Body of pancreas (tissue), 4 donors: Measurements from ENCODE around the gene MPO. TPM values are rescaled to one million over a fixed set of nuclear protein-coding genes. Genes with fewer than 3 reads are reported as not detected.

Experiments
- ATAC-seq: fragments of 150-250 bp; one replicate; pipeline ENCODE4 v1.9.1; 2016
- DNase-seq, 4 donors: peaks; one replicate each; pipeline ENCODE4 v3.0.0-alpha.2; 2019
- H3K27ac ChIP-seq, 4 donors: fragments of 200-600 bp; sonication (generic); 1 replicate in 3 of 4; 2 replicates in 1 of 4; pipeline versions ENCODE4 v1.5.1 to v1.6.1; 2016 to 2019; ENCODE audit warnings: mild to moderate bottlenecking in 1 of 4, mixed read lengths in 1 of 4, moderate library complexity in 1 of 4
- H3K27me3 ChIP-seq, 2 donors: fragments of 200-600 bp; sonication (generic); one replicate each; pipeline ENCODE4 v1.6.0; 2016; ENCODE audit warnings: mild to moderate bottlenecking in 1 of 2
- H3K36me3 ChIP-seq, 2 donors: fragments of 200-600 bp; sonication (generic); replicated peaks in 1 of 2; 2 replicates each; pipeline ENCODE4 v1.5.1; 2016; ENCODE audit warnings: low read depth in 2 of 2; ENCODE audit not compliant: insufficient read depth in 1 of 2
- H3K4me1 ChIP-seq: fragments of 200-600 bp; sonication (generic); one replicate; pipeline ENCODE4 v1.6.0; 2016
- H3K4me3 ChIP-seq, 2 donors: fragments of 200-600 bp; sonication (generic); 1 replicate in 1 of 2; 2 replicates in 1 of 2; pipeline ENCODE4 v1.5.1; 2016 to 2019
- H3K9me3 ChIP-seq, 3 donors: fragments of 200-600 bp; sonication (generic); 1 replicate in 2 of 3; 2 replicates in 1 of 3; pipeline ENCODE4 v1.5.1; 2016
- CTCF ChIP-seq, 7 experiments: fragments of 450-650 bp in 4 of 7; fragments of 200-600 bp in 3 of 7; sonication (generic) in 3 of 7; IDR thresholded peaks; one replicate each; pipeline ENCODE4 v1.5.1; 2016 to 2019; ENCODE audit warnings: antibody characterized with exemption in 7 of 7
- POLR2A ChIP-seq, 3 donors: fragments of 450-650 bp; IDR thresholded peaks; one replicate each; pipeline ENCODE4 v1.6.1; 2016; ENCODE audit warnings: antibody characterized with exemption in 3 of 3, mild to moderate bottlenecking in 2 of 3
- WGBS, 2 donors: methylation state at CpG; one replicate each; pipeline ENCODE4 v1.1.5; 2017; 5-methylcytosine and 5-hydroxymethylcytosine counted together
- intact Hi-C: fragments of 100-400 bp; cut with DNase I; formaldehyde crosslinking; loops from one replicate; pipeline ENCODE4 v1.15.1; 2023
- total RNA-seq, 2 donors: library from RNA; depleted of rRNA; stranded (reverse); fragments of >200 nt; gene quantifications; one replicate each; pipeline ENCODE4 v1.1.0, GENCODE V29; 2016

MPO gene
- total RNA-seq, 2 donors from 2014 or later: not detected

DNA sequence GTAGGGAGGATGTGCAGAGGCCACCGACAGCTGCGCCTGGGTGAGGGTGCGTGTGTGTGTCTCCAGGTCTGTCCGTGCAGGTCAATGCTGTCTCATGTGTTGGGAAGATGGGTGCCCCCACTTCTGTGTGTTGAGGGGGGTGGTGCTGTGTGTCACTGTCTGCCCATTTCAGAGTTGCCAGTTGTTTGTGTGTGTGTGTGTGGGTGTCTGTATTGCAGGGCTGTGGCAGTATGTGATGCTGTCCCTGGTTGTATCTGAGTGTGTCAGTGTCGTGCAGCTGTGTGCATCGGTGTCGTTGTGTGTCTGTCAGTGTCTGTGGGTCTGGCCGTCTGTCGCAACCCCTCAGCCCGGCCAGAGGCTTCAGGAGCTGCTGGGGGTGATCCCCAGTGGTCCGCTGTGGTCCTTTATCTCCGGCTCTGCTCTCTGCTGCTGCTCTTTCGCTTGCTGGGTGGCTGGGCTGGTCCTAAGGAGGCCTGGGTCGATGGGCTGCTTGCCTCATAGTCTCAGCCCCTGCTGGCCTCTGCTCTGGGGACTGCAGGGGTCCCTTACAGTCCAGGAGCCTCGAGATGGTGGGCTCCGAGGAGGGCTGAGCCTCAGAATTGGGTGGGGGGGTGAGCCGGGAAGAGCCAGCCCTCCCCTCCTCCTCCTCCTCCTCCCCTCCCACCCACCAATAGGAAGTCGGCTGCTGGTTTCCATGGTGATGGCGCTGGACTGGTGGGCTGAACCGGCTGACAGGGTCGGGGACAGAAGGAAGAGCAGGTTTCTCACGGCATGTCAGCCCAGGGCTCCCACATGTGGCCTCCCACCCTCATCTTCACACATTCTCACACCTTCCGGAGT, 47.7 kb upstream of the MPO start, which contains the start of gene TSPOAP1:
Gene TSPOAP1 (minus strand): TSS at position 601 of the 840 bp plus-strand sequence. CDS start 875 bp downstream, outside the sequence.
- no peak within 1 kb of the TSS for H3K4me3 ChIP-seq
- no peaks in the 10 kb centered on the region for H3K9me3 ChIP-seq
- H3K4me1 ChIP-seq: peaks cover 12% of the 10 kb centered on the region
- DNase-seq (peak in 1 of 4 donors; percentile 43), ATAC-seq (no peak)
- H3K27me3 ChIP-seq: no peaks in the 10 kb centered on the region
- 33 to 39% methylated on average over 11 to 23 of the region's 23 CpGs for WGBS, 2 donors
- H3K36me3 ChIP-seq: no peaks in the 10 kb centered on the region
- no peak within 1 kb of the TSS for H3K27ac ChIP-seq
- TF ChIP-seq POLR2A (IDR thresholded peaks at IDR 0.05): peak in 1 of 3 donors; percentile 9
- TF ChIP-seq CTCF (IDR thresholded peaks at IDR 0.05): no peak
- intact Hi-C loops: no loop called here

DNA sequence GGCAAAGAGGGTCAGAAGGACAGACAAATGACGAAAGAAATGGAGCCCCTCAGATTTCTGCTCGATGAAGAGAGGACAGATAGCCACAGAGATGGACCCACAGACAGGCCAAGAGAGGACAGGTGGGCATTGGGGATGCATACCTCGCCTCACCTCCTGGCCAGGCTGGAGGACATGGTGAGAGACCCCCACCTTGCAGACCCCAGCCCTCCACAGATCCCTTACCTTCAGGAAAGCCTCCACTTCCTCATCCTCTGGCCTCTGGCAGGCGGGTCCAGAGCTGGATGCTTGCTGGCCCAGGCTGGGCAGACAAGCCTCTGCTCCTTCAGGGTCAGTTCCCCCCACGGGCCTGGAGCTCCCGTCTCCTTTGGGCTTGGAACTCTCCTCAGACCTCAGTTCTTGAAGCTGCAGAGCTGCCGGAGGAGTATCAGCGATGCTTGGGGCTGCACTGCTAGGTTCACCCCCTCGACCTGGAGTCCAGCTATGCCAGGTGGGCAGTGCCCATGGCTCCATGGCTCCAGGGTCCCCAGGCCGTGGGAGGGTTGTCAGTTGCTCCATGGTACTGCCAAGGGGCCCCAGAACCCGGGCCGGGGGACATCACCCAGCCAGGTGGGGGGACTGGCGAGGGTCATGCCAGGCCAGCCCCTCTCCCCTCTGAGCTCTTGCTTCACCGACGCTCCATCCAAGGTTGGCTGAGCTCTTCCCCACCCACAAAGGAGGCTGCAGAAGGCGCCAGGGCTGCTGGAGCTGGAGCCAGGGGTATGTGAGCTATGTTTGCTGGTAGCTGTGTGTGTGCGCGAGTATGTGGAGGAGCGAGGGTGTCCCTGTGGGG, 46.8 kb upstream of the MPO start:
- Histone ChIP-seq H3K4me1 (peaks cover 14% of the 10 kb centered on the region), H3K36me3 (no peaks in the 10 kb centered on the region), H3K27me3 (no peaks in the 10 kb centered on the region), H3K4me3 (no peak overlapping the region), H3K9me3 (no peaks in the 10 kb centered on the region), H3K27ac (no peak overlapping the region)
- no peak for ATAC-seq
- intact Hi-C loops: no loop called here
- TF ChIP-seq CTCF (IDR thresholded peaks at IDR 0.05) (no peak), POLR2A (IDR thresholded peaks at IDR 0.05) (no peak)
- no peak for DNase-seq
- WGBS, 2 donors: 61 to 70% methylated on average over 7 to 19 of the region's 19 CpGs

DNA sequence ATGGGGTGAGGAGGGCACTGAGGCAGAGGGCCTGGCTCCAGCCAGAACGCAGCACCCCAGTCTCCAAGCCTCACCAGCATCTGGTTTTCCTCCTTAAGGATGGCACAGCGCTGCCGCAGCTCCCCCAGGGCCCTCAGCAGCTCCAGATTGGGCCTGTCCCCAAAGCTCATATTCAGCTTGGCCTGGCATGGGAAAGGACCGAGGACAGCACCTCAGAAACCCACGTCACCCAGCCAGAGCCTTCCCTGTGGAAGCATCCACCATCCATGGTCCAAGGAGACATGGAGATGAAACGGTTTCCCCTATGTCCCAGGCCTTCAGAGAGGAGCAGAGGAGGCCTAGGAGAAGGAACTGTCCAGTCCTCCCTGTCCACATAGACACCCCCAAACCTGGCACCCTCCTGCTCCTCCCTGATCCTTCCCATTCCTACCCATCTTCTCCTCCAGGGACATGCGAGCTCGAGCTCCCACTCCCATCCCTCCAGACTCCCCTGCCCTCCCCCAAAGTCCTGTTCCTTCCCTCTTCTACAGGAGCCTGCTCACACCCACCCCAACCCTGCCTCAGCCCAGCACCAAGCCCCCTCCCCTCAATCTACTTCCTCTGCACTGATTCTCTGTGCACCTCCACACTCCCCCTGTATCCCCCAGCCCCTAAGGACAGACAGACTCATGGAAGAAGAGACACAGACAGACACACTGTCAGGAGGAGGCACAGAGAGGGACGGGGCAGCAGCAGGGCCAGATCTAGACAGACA, 46.1 kb upstream of the MPO start:
- Histone ChIP-seq H3K4me3 (no peak overlapping the region), H3K4me1 (peaks cover 14% of the 10 kb centered on the region), H3K27ac (no peak overlapping the region), H3K36me3 (no peaks in the 10 kb centered on the region), H3K9me3 (no peaks in the 10 kb centered on the region), H3K27me3 (no peaks in the 10 kb centered on the region)
- DNase-seq: no peak
- WGBS, 2 donors: 76 to 78% methylated on average over 5 to 9 of the region's 9 CpGs
- no peak for ATAC-seq
- intact Hi-C loops: no loop called here
- TF ChIP-seq CTCF (IDR thresholded peaks at IDR 0.05) (no peak), POLR2A (IDR thresholded peaks at IDR 0.05) (no peak)

GRCh38 chr17:58325976-58326468, 45.3 kb upstream of the MPO start:
- no peak for ATAC-seq
- no peaks in the 10 kb centered on the region for H3K36me3 ChIP-seq
- H3K27me3 ChIP-seq: no peaks in the 10 kb centered on the region
- intact Hi-C loops: no loop called here
- H3K27ac ChIP-seq: no peak overlapping the region
- no peak overlapping the region for H3K4me3 ChIP-seq
- no peaks in the 10 kb centered on the region for H3K9me3 ChIP-seq
- TF ChIP-seq POLR2A (IDR thresholded peaks at IDR 0.05) (no peak), CTCF (IDR thresholded peaks at IDR 0.05) (no peak)
- peaks cover 14% of the 10 kb centered on the region for H3K4me1 ChIP-seq
- DNase-seq: no peak
- WGBS, 2 donors: 71 to 88% methylated on average over 11 of the region's 11 CpGs
